Measurements from ENCODE around the gene KIZ. TPM values are rescaled to one million over a fixed set of nuclear protein-coding genes. Genes with fewer than 3 reads are reported as not detected.

The KIZ gene
- total RNA-seq, 1 donor from 2014 or later = 9.3 TPM

DNA sequence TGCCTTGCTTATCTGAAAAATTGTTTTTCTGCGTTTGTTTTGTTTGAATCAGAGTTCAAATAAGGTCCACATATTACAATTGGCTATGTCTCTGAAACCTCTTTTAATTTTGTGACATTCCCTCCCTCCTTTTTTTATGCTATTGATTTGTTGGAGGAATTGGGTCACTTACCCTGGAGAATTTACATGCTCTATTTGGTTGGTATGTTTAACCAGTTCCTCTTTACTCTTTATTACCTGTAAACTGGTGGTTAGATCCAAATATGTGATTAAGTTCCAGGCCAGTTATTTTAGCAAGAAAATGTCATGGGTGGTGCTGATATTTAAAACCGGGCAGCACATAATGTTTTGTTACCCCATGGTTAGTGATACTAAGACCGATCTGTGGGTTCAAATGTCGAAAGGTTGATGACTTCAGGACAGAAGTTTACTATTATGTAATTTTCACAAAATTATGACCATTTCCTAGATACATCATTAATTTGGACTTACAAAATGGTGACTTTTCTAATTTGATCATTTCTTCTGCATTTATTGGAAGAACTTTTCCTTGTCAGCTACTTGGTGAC, 77.3 kb downstream of the KIZ start:
- Mint-ChIP-seq H3K4me3 (no peak overlapping the region), H3K9me3 (no peaks in the 10 kb centered on the region), H3K27ac (no peak overlapping the region), H3K4me1 (ENCODE audit: low read depth) (no peaks in the 10 kb centered on the region), H3K27me3 (ENCODE audit: insufficient read depth) (peaks cover 4% of the 10 kb centered on the region), H3K36me3 (ENCODE audit: low read depth) (peaks cover 2% of the 10 kb centered on the region)
- DNase-seq (ENCODE audit: low spot score) = no peak
- intact Hi-C loops (cut with micrococcal nuclease) = no loop called here

DNA sequence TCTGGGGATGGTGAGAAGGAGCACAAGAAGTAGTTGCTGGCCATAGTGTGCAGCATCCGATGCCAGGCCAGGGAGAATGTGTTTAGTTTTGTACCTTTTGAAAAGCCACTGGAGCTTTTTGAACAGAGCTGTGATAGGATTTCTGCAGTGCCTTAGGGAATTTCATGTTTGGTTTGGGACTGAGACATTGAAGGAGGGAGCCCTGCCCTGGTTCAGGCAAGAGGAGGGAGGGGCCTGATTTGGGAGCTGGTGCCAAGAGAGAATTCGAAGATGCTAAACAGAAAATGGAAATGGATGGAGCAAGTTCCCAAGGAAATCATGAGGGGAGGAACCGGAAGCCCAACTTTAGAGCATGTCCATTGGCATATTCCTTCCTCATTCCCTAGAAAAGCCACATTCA, 80.7 kb downstream of the KIZ start:
- intact Hi-C loops (cut with micrococcal nuclease) = no loop called here
- Mint-ChIP-seq H3K27me3 (ENCODE audit: insufficient read depth) (peaks cover 3% of the 10 kb centered on the region), H3K27ac (no peak overlapping the region), H3K4me1 (ENCODE audit: low read depth) (no peaks in the 10 kb centered on the region), H3K9me3 (no peaks in the 10 kb centered on the region), H3K36me3 (ENCODE audit: low read depth) (peaks cover 2% of the 10 kb centered on the region), H3K4me3 (no peak overlapping the region)
- no peak for DNase-seq (ENCODE audit: low spot score)

- DNase-seq (ENCODE audit: low spot score) = no peak
- peaks cover 2% of the 10 kb centered on the region for H3K36me3 Mint-ChIP-seq (ENCODE audit: low read depth)
- no peaks in the 10 kb centered on the region for H3K27me3 Mint-ChIP-seq (ENCODE audit: insufficient read depth)
- intact Hi-C loops (cut with micrococcal nuclease) = no loop called here
- no peaks in the 10 kb centered on the region for H3K4me1 Mint-ChIP-seq (ENCODE audit: low read depth)
- H3K4me3 Mint-ChIP-seq = no peak overlapping the region
- no peaks in the 10 kb centered on the region for H3K9me3 Mint-ChIP-seq
- no peak overlapping the region for H3K27ac Mint-ChIP-seq
Observed at GRCh38 chr20:21208999-21209398, 83.1 kb downstream of the KIZ start.

DNA sequence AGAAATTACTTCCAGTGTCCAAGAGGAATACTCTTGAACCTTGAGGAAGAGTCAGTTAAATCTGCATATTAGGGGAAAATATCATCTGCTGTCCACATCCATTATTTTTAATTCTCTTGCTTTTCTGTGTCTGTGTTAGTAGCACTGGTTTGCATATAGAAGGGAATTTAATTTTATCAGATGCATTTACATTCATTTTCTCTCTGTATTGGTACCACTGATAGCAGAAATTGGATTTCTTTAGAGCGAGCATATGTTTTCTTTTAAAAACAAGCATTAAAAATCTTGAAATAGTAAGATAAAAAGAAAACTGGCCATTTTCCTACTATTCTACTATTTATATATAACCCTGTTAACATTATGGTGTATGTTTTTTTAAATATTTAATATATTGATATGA, 83.8 kb downstream of the KIZ start:
- H3K4me1 Mint-ChIP-seq (ENCODE audit: low read depth) = no peaks in the 10 kb centered on the region
- H3K4me3 Mint-ChIP-seq = no peak overlapping the region
- H3K27me3 Mint-ChIP-seq (ENCODE audit: insufficient read depth) = no peaks in the 10 kb centered on the region
- intact Hi-C loops (cut with micrococcal nuclease) = no loop called here
- no peaks in the 10 kb centered on the region for H3K9me3 Mint-ChIP-seq
- no peak overlapping the region for H3K27ac Mint-ChIP-seq
- H3K36me3 Mint-ChIP-seq (ENCODE audit: low read depth) = peaks cover 2% of the 10 kb centered on the region
- DNase-seq (ENCODE audit: low spot score) = no peak

- Mint-ChIP-seq H3K4me3 (no peak overlapping the region), H3K27ac (no peak overlapping the region), H3K4me1 (ENCODE audit: low read depth) (no peaks in the 10 kb centered on the region), H3K36me3 (ENCODE audit: low read depth) (no peaks in the 10 kb centered on the region), H3K27me3 (ENCODE audit: insufficient read depth) (no peaks in the 10 kb centered on the region), H3K9me3 (no peaks in the 10 kb centered on the region)
- intact Hi-C loops (cut with micrococcal nuclease) = no loop called here
- DNase-seq (ENCODE audit: low spot score) = no peak
Observed at GRCh38 chr20:21213691-21214090, 87.8 kb downstream of the KIZ start.

DNA sequence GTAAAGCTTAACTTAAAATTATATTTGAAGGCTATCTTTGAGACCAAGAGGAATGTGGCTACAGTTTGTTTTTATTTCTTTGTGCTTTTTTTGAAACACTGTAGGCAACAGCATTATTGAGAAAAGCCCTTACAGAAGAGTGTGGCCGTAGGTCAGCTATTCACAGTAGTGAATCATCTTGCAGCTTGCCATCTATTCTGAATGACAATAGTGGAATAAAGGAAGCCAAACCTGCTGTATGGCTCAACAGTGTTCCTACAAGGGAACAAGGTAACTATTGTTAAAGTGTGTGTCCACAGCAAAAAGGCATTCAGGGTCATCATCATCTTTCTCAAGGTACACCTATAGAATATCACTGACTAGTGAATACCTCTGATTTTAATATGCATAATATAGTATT, 88.5 kb downstream of the KIZ start:
- H3K4me3 Mint-ChIP-seq = no peak overlapping the region
- H3K27me3 Mint-ChIP-seq (ENCODE audit: insufficient read depth) = no peaks in the 10 kb centered on the region
- H3K4me1 Mint-ChIP-seq (ENCODE audit: low read depth) = no peaks in the 10 kb centered on the region
- no peak overlapping the region for H3K27ac Mint-ChIP-seq
- intact Hi-C loops (cut with micrococcal nuclease) = no loop called here
- no peaks in the 10 kb centered on the region for H3K9me3 Mint-ChIP-seq
- H3K36me3 Mint-ChIP-seq (ENCODE audit: low read depth) = no peaks in the 10 kb centered on the region
- DNase-seq (ENCODE audit: low spot score) = no peak

- Mint-ChIP-seq H3K36me3 (ENCODE audit: low read depth) (no peaks in the 10 kb centered on the region), H3K4me1 (ENCODE audit: low read depth) (no peaks in the 10 kb centered on the region), H3K27ac (no peak overlapping the region), H3K4me3 (no peak overlapping the region), H3K9me3 (no peaks in the 10 kb centered on the region), H3K27me3 (ENCODE audit: insufficient read depth) (no peaks in the 10 kb centered on the region)
- intact Hi-C loops (cut with micrococcal nuclease) = no loop called here
- no peak for DNase-seq (ENCODE audit: low spot score)
Observed at GRCh38 chr20:21219686-21220085, 93.8 kb downstream of the KIZ start.

DNA sequence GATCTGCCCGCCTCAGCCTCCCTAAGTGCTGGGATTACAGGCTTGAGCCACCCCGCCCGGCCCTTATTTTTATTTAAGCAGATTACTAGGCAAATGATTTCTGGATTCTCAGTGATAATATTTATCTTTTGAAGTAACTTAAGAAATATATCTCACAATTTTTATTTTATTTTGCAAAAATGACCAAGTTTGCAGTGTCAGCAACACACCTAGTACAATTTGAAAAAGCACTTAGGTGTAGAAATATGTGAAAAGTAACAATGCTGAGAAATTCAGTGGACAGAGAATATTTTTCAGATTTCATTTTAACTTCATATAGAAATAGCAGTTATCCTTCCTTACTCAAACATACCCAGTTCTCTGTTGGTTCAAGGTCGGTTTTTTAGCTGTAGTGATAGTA, 98.3 kb downstream of the KIZ start:
- no peaks in the 10 kb centered on the region for H3K27me3 Mint-ChIP-seq (ENCODE audit: insufficient read depth)
- H3K4me1 Mint-ChIP-seq (ENCODE audit: low read depth) = no peaks in the 10 kb centered on the region
- no peaks in the 10 kb centered on the region for H3K36me3 Mint-ChIP-seq (ENCODE audit: low read depth)
- H3K9me3 Mint-ChIP-seq = no peaks in the 10 kb centered on the region
- DNase-seq (ENCODE audit: low spot score) = no peak
- intact Hi-C loops (cut with micrococcal nuclease) = no loop called here
- no peak overlapping the region for H3K27ac Mint-ChIP-seq
- H3K4me3 Mint-ChIP-seq = no peak overlapping the region

DNA sequence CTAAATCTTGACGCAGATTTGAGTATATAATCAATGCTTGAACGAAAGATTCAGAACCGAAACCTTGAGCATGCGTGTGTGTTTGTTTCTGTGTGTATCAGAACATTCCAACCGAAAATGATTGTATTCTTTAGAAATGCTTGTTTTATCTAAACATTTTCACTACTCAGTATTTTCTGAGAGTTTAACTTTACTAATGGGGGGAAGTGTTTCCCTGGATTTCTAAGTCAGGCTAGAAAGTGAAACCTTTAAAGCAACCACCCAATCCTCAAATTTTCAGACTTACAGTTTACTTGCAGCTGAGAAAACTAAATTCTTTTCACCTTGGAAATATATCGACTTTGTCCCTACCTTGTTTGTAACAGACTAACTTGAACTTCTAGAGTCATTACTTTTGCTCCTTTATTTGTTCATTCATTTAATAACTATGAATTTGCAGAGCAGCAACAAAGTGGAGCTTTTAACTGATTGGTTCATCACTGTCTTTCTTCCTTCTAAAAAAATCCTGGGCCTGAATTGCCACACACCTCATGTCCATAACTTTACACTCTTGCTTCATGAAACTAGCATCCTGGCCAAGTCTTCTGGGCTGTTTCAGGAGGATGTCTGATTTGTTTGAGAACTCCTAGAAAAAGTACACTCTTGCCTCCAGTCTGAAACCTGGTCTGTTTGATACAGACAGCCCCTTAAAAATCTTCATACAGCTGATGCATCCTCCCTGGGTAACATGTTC, 99.5 kb downstream of the KIZ start:
- no peak overlapping the region for H3K4me3 Mint-ChIP-seq
- no peaks in the 10 kb centered on the region for H3K4me1 Mint-ChIP-seq (ENCODE audit: low read depth)
- no peaks in the 10 kb centered on the region for H3K9me3 Mint-ChIP-seq
- intact Hi-C loops (cut with micrococcal nuclease) = no loop called here
- no peaks in the 10 kb centered on the region for H3K36me3 Mint-ChIP-seq (ENCODE audit: low read depth)
- no peak for DNase-seq (ENCODE audit: low spot score)
- no peaks in the 10 kb centered on the region for H3K27me3 Mint-ChIP-seq (ENCODE audit: insufficient read depth)
- H3K27ac Mint-ChIP-seq = no peak overlapping the region

DNA sequence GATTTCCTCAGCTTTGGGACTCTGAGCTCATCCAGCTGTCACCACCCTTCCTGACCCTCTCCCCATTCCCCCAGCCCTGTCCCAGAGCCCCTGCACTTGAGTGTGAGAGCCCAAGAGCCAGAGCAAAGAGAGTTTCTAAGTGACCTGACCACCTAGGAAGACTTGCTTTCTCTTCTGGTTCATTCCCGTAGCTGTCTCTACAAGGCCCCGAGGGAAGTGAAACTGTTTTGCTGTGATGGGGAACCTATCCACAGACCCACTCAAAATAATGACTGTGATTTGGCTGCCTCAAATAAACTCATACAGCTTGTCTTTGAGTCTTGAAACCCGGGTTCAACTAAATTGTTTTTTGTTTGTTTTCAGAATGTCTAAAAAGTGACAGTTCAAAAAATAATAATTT, 102.6 kb downstream of the KIZ start:
- no peaks in the 10 kb centered on the region for H3K9me3 Mint-ChIP-seq
- no peaks in the 10 kb centered on the region for H3K4me1 Mint-ChIP-seq (ENCODE audit: low read depth)
- H3K36me3 Mint-ChIP-seq (ENCODE audit: low read depth) = no peaks in the 10 kb centered on the region
- intact Hi-C loops (cut with micrococcal nuclease) = no loop called here
- no peak for DNase-seq (ENCODE audit: low spot score)
- H3K27me3 Mint-ChIP-seq (ENCODE audit: insufficient read depth) = no peaks in the 10 kb centered on the region
- H3K27ac Mint-ChIP-seq = no peak overlapping the region
- no peak overlapping the region for H3K4me3 Mint-ChIP-seq

DNA sequence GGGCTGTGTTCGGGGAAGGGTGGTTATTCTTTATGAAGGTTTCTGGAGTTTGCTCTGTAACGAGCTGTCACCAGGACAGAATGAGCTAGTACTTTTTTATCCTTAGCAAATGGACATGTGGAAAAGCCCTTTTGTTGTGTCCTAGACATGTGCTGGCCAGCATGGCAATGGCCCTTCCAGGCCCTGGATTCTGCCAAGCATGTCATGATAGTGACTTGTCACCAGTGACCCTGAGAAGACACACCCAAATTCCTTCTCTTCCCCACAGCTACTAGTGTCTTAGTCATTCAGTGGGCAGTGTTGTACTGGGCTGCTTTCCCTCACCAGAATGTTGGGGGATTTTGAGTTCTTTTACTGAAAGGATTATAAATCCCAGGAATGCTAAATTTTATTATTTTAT, 103.3 kb downstream of the KIZ start:
- Mint-ChIP-seq H3K9me3 (no peaks in the 10 kb centered on the region), H3K4me3 (no peak overlapping the region), H3K27me3 (ENCODE audit: insufficient read depth) (no peaks in the 10 kb centered on the region), H3K36me3 (ENCODE audit: low read depth) (no peaks in the 10 kb centered on the region), H3K27ac (no peak overlapping the region), H3K4me1 (ENCODE audit: low read depth) (no peaks in the 10 kb centered on the region)
- intact Hi-C loops (cut with micrococcal nuclease) = no loop called here
- DNase-seq (ENCODE audit: low spot score) = no peak

DNA sequence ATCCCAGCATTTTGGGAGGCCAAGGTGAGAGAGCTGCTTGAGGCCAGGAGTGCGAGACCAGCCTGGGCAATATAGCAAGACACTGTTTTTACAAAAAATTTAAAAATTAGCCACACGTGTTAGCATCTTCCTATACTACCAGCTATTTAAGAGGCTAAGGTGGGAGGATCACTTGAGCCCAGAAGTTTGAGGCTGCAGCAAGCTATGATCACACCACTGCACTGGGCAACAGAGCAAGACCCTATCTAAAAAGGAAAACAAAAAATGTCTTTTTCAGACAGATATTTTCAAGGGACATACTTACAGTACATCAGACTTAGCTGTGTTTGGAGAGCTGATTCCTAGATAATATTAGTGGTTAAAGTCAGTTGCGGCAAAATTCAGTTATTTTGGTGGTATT, 104.3 kb downstream of the KIZ start:
- intact Hi-C loops (cut with micrococcal nuclease) = loop anchor here (10.0 kb wide), 1 partner anchor 475 kb away; the partner anchor contains the start of gene PAX1
- H3K9me3 Mint-ChIP-seq = no peaks in the 10 kb centered on the region
- no peaks in the 10 kb centered on the region for H3K36me3 Mint-ChIP-seq (ENCODE audit: low read depth)
- no peak overlapping the region for H3K27ac Mint-ChIP-seq
- no peak for DNase-seq (ENCODE audit: low spot score)
- no peaks in the 10 kb centered on the region for H3K27me3 Mint-ChIP-seq (ENCODE audit: insufficient read depth)
- H3K4me3 Mint-ChIP-seq = no peak overlapping the region
- no peaks in the 10 kb centered on the region for H3K4me1 Mint-ChIP-seq (ENCODE audit: low read depth)

DNA sequence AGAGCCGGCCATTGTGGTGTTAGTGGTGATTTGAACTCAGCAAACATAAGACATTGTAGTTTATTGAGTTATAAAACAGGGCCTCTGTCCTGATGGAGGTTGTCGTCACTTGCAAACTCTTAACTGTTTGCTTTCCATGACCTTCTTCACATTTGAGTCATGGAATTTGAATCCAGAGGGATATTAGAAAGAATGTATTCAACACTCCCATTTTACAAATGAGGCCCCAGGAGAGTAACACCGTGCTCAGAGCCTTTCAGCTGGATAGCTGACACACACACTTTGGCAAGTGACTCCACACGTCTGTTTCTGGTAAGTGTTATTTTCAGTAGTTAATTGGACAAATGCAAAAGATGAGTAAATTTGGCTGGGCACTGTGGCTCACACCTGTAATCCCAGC, 104.8 kb downstream of the KIZ start:
- Mint-ChIP-seq H3K36me3 (ENCODE audit: low read depth) (no peaks in the 10 kb centered on the region), H3K4me1 (ENCODE audit: low read depth) (peaks cover under 1% of the 10 kb centered on the region), H3K9me3 (no peaks in the 10 kb centered on the region), H3K27ac (no peak overlapping the region), H3K27me3 (ENCODE audit: insufficient read depth) (no peaks in the 10 kb centered on the region), H3K4me3 (no peak overlapping the region)
- intact Hi-C loops (cut with micrococcal nuclease) = loop anchor here (10.0 kb wide), 1 partner anchor 474 kb away; the partner anchor contains the start of gene PAX1
- DNase-seq (ENCODE audit: low spot score) = no peak

Data from activated T-helper 1 cell treated with anti-CD3 and anti-CD28 coated beads, Interleukin-12 subunit alpha, Interleukin-12 subunit beta, Interleukin-2, Interleukin-4 antibody, amounts not matched to agents 30 ng/mL and 10 ng/mL and 1 ng/mL, durations not matched to agents 14 hours and 24 hours and 36 hours (primary cell).